Keratinocyte (primary cell): Measurements from ENCODE around the gene PARP4. TPM values are rescaled to one million over a fixed set of nuclear protein-coding genes. Genes with fewer than 3 reads are reported as not detected.

Experiments used
- DNase-seq: peaks from one replicate; pipeline ENCODE4 v3.0.0-alpha.2; 2011; ENCODE audit warnings: low read depth, missing footprints, low spot score
- FAIRE-seq: peaks from 2 replicates; lab custom pipeline; 2011; peaks lifted over from hg19 to GRCh38; lab: Jason Lieb, UNC
- H2AFZ ChIP-seq: 2 replicates; pipeline ENCODE4 v1.6.0; 2012; ENCODE audit warnings: low read length, control low read depth, inconsistent platforms; ENCODE audit not compliant: control insufficient read depth
- H3K27ac ChIP-seq: 2 replicates; pipeline ENCODE4 v1.5.1; 2011; ENCODE audit warnings: low read length; ENCODE audit not compliant: control insufficient read depth, insufficient read depth
- H3K27me3 ChIP-seq: 3 replicates; pipeline ENCODE4 v1.6.0; 2011; ENCODE audit warnings: low read length; ENCODE audit not compliant: control insufficient read depth, insufficient read depth; ENCODE audit errors: extremely low read depth
- H3K36me3 ChIP-seq, 2 experiments: 2 replicates in 1 of 2; 3 replicates in 1 of 2; pipeline ENCODE4 v1.5.1; 2011; ENCODE audit warnings: low read length in 2 of 2, mild to moderate bottlenecking in 1 of 2; ENCODE audit not compliant: control insufficient read depth in 2 of 2, insufficient read depth in 2 of 2; ENCODE audit errors: extremely low read depth in 1 of 2
- H3K4me1 ChIP-seq: 3 replicates; pipeline ENCODE4 v1.5.1; 2011; ENCODE audit warnings: low read length; ENCODE audit not compliant: control insufficient read depth, insufficient read depth; ENCODE audit errors: extremely low read depth
- H3K4me2 ChIP-seq: 3 replicates; pipeline ENCODE4 v1.6.0; 2011; ENCODE audit warnings: low read depth, low read length; ENCODE audit not compliant: control insufficient read depth, insufficient read depth; ENCODE audit errors: extremely low read depth
- H3K4me3 ChIP-seq, 3 experiments: fragments of 200-600 bp in 1 of 3; sonication (generic) in 1 of 3; 2 replicates in 2 of 3; 3 replicates in 1 of 3; pipeline ENCODE4 v1.5.1; 2011 to 2016; ENCODE audit warnings: low read length in 3 of 3, mild to moderate bottlenecking in 3 of 3, control low read depth in 2 of 3, inconsistent platforms in 1 of 3, low read depth in 1 of 3, mixed read lengths in 1 of 3, mixed run types in 1 of 3, moderate library complexity in 1 of 3; ENCODE audit not compliant: control insufficient read depth in 2 of 3, insufficient read depth in 2 of 3; ENCODE audit errors: extremely low read depth in 1 of 3
- H3K79me2 ChIP-seq: 2 replicates; pipeline ENCODE4 v1.6.0; 2012; ENCODE audit warnings: low read length; ENCODE audit not compliant: control insufficient read depth, insufficient read depth
- H3K9ac ChIP-seq: 3 replicates; pipeline ENCODE4 v1.6.0; 2011; ENCODE audit warnings: low read length; ENCODE audit not compliant: control insufficient read depth, insufficient read depth; ENCODE audit errors: extremely low read depth
- H3K9me1 ChIP-seq: 3 replicates; pipeline ENCODE4 v1.6.0; 2011; ENCODE audit warnings: low read length; ENCODE audit not compliant: control insufficient read depth, insufficient read depth; ENCODE audit errors: extremely low read depth
- H3K9me3 ChIP-seq: 2 replicates; pipeline ENCODE4 v1.5.1; 2012; ENCODE audit warnings: low read depth, low read length; ENCODE audit not compliant: control insufficient read depth
- H4K20me1 ChIP-seq: 3 replicates; pipeline ENCODE4 v1.6.0; 2011; ENCODE audit warnings: low read length; ENCODE audit not compliant: control insufficient read depth, insufficient read depth; ENCODE audit errors: extremely low read depth
- EZH2 ChIP-seq: IDR thresholded peaks from one replicate; pipeline ENCODE4 v1.6.1; 2012; ENCODE audit warnings: inconsistent platforms, mild to moderate bottlenecking, low read length, moderate library complexity
- dilution Hi-C: fragments of 300-500 bp; cut with MboI; formaldehyde crosslinking; loops from one replicate; pipeline ENCODE4 v1.7.0; 2020; ENCODE audit warnings: low sequenced_read_pairs; ENCODE audit not compliant: extremely low pct_ligation_motif_present
- polyA plus RNA-seq, 5 experiments: library from polyadenylated mRNA; depleted of rRNA in 3 of 5; stranded (reverse) in 3 of 5; stranded (forward) in 1 of 5; unstranded in 1 of 5; fragments of >200 nt; gene quantifications; 1 replicate in 1 of 5; 2 replicates in 3 of 5; 3 replicates in 1 of 5; pipeline versions ENCODE4 v1.2.1 to v1.2.3, GENCODE V29; 2011 to 2012; ENCODE audit warnings: missing spikeins in 2 of 5, low read depth in 1 of 5, low replicate concordance in 1 of 5
- TF ChIP-seq, protein P1 (sequence below), 3 experiments: IDR thresholded peaks in 1 of 3; conservative IDR thresholded peaks in 1 of 3; optimal IDR thresholded peaks in 1 of 3; 2 replicates in 2 of 3; 3 replicates in 1 of 3; pipeline versions ENCODE3 to v1.5.1; 2011; ENCODE audit warnings: low read length in 3 of 3, mild to moderate bottlenecking in 3 of 3, moderate library complexity in 2 of 3, control low read depth in 1 of 3, inconsistent platforms in 1 of 3; ENCODE audit not compliant: insufficient read depth in 2 of 3; ENCODE audit errors: extremely low read depth in 1 of 3

The PARP4 gene
- polyA plus RNA-seq, 1 donor (not counting 4 experiments of a cell fraction or from before 2014, with no cell fraction given) = 44.0 TPM

DNA sequence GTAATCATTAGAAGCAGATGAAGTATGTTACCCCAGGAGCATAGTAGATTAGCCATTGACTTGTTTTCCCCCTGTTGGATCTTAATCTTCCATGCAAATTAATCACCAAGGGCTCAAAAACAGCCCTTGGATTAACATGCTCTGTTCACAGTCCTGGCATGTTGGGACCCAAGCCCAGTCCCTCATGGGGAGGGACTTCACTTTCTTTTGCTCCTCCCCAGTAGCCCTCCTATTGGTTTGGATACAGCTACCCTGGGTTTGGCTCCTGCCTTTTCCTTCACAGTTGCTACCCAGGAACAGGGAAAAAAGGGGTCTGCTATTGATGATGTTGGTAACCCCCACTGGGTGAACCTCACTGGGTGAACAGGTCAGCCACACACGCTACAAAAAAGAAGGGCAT is 16.9 kb upstream of the PARP4 start:
- DNase-seq (no peak), FAIRE-seq (no peak)
- no peak overlapping the region for H3K27ac ChIP-seq
- H2AFZ ChIP-seq = no peak overlapping the region
- dilution Hi-C loops = no loop called here
- no peaks in the 10 kb centered on the region for H4K20me1 ChIP-seq
- no peak overlapping the region for H3K4me3 ChIP-seq
- H3K9ac ChIP-seq = no peak overlapping the region
- no peaks in the 10 kb centered on the region for H3K36me3 ChIP-seq
- no peak overlapping the region for H3K4me2 ChIP-seq
- no peaks in the 10 kb centered on the region for H3K9me3 ChIP-seq
- no peaks in the 10 kb centered on the region for H3K9me1 ChIP-seq
- no peak for TF ChIP-seq EZH2
- TF ChIP-seq, protein P1, sequence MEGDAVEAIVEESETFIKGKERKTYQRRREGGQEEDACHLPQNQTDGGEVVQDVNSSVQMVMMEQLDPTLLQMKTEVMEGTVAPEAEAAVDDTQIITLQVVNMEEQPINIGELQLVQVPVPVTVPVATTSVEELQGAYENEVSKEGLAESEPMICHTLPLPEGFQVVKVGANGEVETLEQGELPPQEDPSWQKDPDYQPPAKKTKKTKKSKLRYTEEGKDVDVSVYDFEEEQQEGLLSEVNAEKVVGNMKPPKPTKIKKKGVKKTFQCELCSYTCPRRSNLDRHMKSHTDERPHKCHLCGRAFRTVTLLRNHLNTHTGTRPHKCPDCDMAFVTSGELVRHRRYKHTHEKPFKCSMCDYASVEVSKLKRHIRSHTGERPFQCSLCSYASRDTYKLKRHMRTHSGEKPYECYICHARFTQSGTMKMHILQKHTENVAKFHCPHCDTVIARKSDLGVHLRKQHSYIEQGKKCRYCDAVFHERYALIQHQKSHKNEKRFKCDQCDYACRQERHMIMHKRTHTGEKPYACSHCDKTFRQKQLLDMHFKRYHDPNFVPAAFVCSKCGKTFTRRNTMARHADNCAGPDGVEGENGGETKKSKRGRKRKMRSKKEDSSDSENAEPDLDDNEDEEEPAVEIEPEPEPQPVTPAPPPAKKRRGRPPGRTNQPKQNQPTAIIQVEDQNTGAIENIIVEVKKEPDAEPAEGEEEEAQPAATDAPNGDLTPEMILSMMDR (optimal IDR thresholded peaks at IDR 0.05 in 1 of 3, IDR thresholded peaks at IDR 0.05 in 1 of 3, conservative IDR thresholded peaks at IDR 0.05 in 1 of 3; ENCODE audit: extremely low read depth in 1 of 3, insufficient read depth in 2 of 3, low read length in 3 of 3) = no peak
- H3K79me2 ChIP-seq = no peaks in the 10 kb centered on the region
- H3K4me1 ChIP-seq = no peaks in the 10 kb centered on the region
- H3K27me3 ChIP-seq = peaks cover 2% of the 10 kb centered on the region

DNA sequence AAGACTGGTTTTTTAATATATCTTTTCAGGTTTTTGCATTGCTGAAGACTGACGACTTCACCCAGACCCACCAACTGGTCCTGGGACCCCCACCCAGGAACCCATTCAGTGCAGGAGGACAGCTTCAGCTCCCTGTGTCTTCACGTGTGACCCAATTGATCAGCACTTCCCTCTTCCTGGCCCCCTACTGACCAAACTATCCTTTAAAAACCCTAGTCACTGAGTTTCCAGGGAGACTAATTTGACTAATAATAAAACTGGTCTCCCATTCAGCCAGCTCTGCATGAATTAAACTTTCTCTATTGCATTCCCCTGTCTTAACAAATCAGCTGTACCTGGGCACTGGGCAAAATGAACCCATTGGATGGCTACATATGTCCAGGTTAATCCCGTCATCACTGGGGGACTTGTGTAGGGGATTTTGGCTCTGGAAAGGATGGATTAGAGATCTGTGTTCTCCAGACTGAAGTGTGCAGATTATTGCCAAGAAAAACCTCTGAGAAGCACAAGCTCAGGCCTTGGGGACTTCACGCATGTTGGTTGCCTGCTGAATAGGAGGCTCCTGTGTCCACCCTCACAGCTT is 16.3 kb upstream of the PARP4 start:
- TF ChIP-seq, protein P1 (optimal IDR thresholded peaks at IDR 0.05 in 1 of 3, IDR thresholded peaks at IDR 0.05 in 1 of 3, conservative IDR thresholded peaks at IDR 0.05 in 1 of 3; ENCODE audit: extremely low read depth in 1 of 3, insufficient read depth in 2 of 3, low read length in 3 of 3) = no peak
- no peak for TF ChIP-seq EZH2
- no peak overlapping the region for H2AFZ ChIP-seq
- no peak overlapping the region for H3K9ac ChIP-seq
- no peaks in the 10 kb centered on the region for H3K79me2 ChIP-seq
- H3K9me1 ChIP-seq = no peaks in the 10 kb centered on the region
- dilution Hi-C loops = no loop called here
- no peaks in the 10 kb centered on the region for H3K4me1 ChIP-seq
- no peaks in the 10 kb centered on the region for H3K36me3 ChIP-seq
- no peak overlapping the region for H3K4me3 ChIP-seq
- FAIRE-seq (no peak), DNase-seq (no peak)
- H3K4me2 ChIP-seq = no peak overlapping the region
- no peaks in the 10 kb centered on the region for H4K20me1 ChIP-seq
- no peaks in the 10 kb centered on the region for H3K9me3 ChIP-seq
- H3K27me3 ChIP-seq = peaks cover 2% of the 10 kb centered on the region
- H3K27ac ChIP-seq = no peak overlapping the region
